Astrocyte (in vitro differentiated cells and primary cell): ENCODE measurements around the gene MAP2K2. TPM values are rescaled to one million over a fixed set of nuclear protein-coding genes. Genes with fewer than 3 reads are reported as not detected.

ENCODE experiments used
- DNase-seq: peaks from one replicate; pipeline ENCODE4 v3.0.0-alpha.2; 2010; ENCODE audit warnings: low read depth
- FAIRE-seq: peaks from 2 replicates; lab custom pipeline; 2011; peaks lifted over from hg19 to GRCh38; lab: Jason Lieb, UNC
- H2AFZ ChIP-seq: 2 replicates; pipeline ENCODE4 v1.6.0; 2012; ENCODE audit warnings: low read depth, low read length, inconsistent platforms
- H3K27ac ChIP-seq: 2 replicates; pipeline ENCODE4 v1.5.1; 2011; ENCODE audit warnings: low read depth, low read length, inconsistent platforms
- H3K27me3 ChIP-seq: 2 replicates; pipeline ENCODE4 v1.6.0; 2011; ENCODE audit warnings: low read length, inconsistent platforms; ENCODE audit not compliant: insufficient read depth
- H3K36me3 ChIP-seq: 2 replicates; pipeline ENCODE4 v1.5.1; 2011; ENCODE audit warnings: low read length, inconsistent platforms; ENCODE audit not compliant: insufficient read depth
- H3K4me1 ChIP-seq: 2 replicates; pipeline ENCODE4 v1.5.1; 2011; ENCODE audit warnings: low read length, inconsistent platforms; ENCODE audit not compliant: insufficient read depth
- H3K4me2 ChIP-seq: 2 replicates; pipeline ENCODE4 v1.6.0; 2012; ENCODE audit warnings: low read length, inconsistent platforms
- H3K4me3 ChIP-seq: 2 replicates; pipeline ENCODE4 v1.5.1; 2011; ENCODE audit warnings: low read depth, mild to moderate bottlenecking, low read length, inconsistent platforms; ENCODE audit not compliant: insufficient read depth
- H3K79me2 ChIP-seq: 2 replicates; pipeline ENCODE4 v1.6.0; 2012; ENCODE audit warnings: mild to moderate bottlenecking, low read length, inconsistent platforms; ENCODE audit not compliant: insufficient read depth
- H3K9ac ChIP-seq: 2 replicates; pipeline ENCODE4 v1.6.0; 2012; ENCODE audit warnings: mild to moderate bottlenecking, low read length, inconsistent platforms
- H3K9me3 ChIP-seq: 2 replicates; pipeline ENCODE4 v1.5.1; 2012; ENCODE audit warnings: low read depth, mild to moderate bottlenecking, low read length, inconsistent platforms; ENCODE audit not compliant: insufficient read depth
- H4K20me1 ChIP-seq: 2 replicates; pipeline ENCODE4 v1.6.0; 2012; ENCODE audit warnings: low read length, inconsistent platforms; ENCODE audit not compliant: insufficient read depth
- H3K27ac Mint-ChIP-seq: one replicate; pipeline ENCODE4 v1.8.0; 2021; ENCODE audit warnings: mild to moderate bottlenecking, mixed read lengths; ENCODE audit not compliant: unreplicated experiment
- H3K27me3 Mint-ChIP-seq: one replicate; pipeline ENCODE4 v1.8.0; 2021; ENCODE audit warnings: low read depth, mixed read lengths; ENCODE audit not compliant: unreplicated experiment
- H3K36me3 Mint-ChIP-seq: one replicate; pipeline ENCODE4 v1.8.0; 2021; ENCODE audit warnings: low read depth, mixed read lengths; ENCODE audit not compliant: unreplicated experiment
- H3K4me1 Mint-ChIP-seq: one replicate; pipeline ENCODE4 v1.8.0; 2021; ENCODE audit warnings: low read depth, mixed read lengths; ENCODE audit not compliant: unreplicated experiment
- H3K4me3 Mint-ChIP-seq: one replicate; pipeline ENCODE4 v1.8.0; 2021; ENCODE audit warnings: mild to moderate bottlenecking, moderate library complexity, mixed read lengths; ENCODE audit not compliant: unreplicated experiment
- H3K9me3 Mint-ChIP-seq: one replicate; pipeline ENCODE4 v1.8.0; 2021; ENCODE audit warnings: mild to moderate bottlenecking, mixed read lengths; ENCODE audit not compliant: unreplicated experiment
- CTCF ChIP-seq: IDR thresholded peaks from 2 replicates; pipeline ENCODE4 v1.5.1; 2011; ENCODE audit warnings: low read depth, mild to moderate bottlenecking, inconsistent platforms, low read length, moderate library complexity; ENCODE audit not compliant: insufficient read depth
- EZH2 ChIP-seq: IDR thresholded peaks from 2 replicates; pipeline ENCODE4 v1.6.1; 2012; ENCODE audit warnings: mild to moderate bottlenecking, low read length, inconsistent platforms; ENCODE audit not compliant: insufficient read depth
- total RNA-seq: library from RNA; stranded (reverse); gene quantifications from 2 replicates; pipeline ENCODE4 v1.2.1, GENCODE V29; 2021

Gene MAP2K2
- total RNA-seq, 1 donor from 2014 or later = 190 TPM

- no peak overlapping the region for H3K4me3 Mint-ChIP-seq
- no peak for FAIRE-seq
- TF ChIP-seq CTCF (no peak), EZH2 (no peak)
Measured at GRCh38 chr19:4121273-4121612, 2.7 kb downstream of the MAP2K2 start.

GRCh38 chr19:4120559-4121272, 3.2 kb downstream of the MAP2K2 start:
- no peak overlapping the region for H3K27ac Mint-ChIP-seq
- no peak for FAIRE-seq
- H3K27ac ChIP-seq = no peak overlapping the region
- peaks cover 16% of the 10 kb centered on the region for H3K4me1 ChIP-seq
- peak; percentile 54 for DNase-seq
- peak overlapping the region; percentile 41 for H3K4me2 ChIP-seq
- no peaks in the 10 kb centered on the region for H3K9me3 Mint-ChIP-seq
- H3K4me3 ChIP-seq = no peak overlapping the region
- TF ChIP-seq EZH2 (no peak), CTCF (no peak)
- H2AFZ ChIP-seq = no peak overlapping the region
- H3K36me3 Mint-ChIP-seq = peaks cover 2% of the 10 kb centered on the region
- H3K27me3 Mint-ChIP-seq = no peaks in the 10 kb centered on the region
- peaks cover 10% of the 10 kb centered on the region for H3K4me1 Mint-ChIP-seq
- H4K20me1 ChIP-seq = peaks cover 67% of the 10 kb centered on the region
- peaks cover 67% of the 10 kb centered on the region for H3K79me2 ChIP-seq
- no peaks in the 10 kb centered on the region for H3K9me3 ChIP-seq
- H3K4me3 Mint-ChIP-seq = peak overlapping the region; percentile 47
- H3K9ac ChIP-seq = no peak overlapping the region
- H3K27me3 ChIP-seq = no peaks in the 10 kb centered on the region
- peaks cover 7% of the 10 kb centered on the region for H3K36me3 ChIP-seq

More at GRCh38 chr19:4121273-4121612, 2.7 kb downstream of the MAP2K2 start:
- H3K4me3 ChIP-seq = no peak overlapping the region
- H3K27ac Mint-ChIP-seq = no peak overlapping the region
- H3K9me3 Mint-ChIP-seq = no peaks in the 10 kb centered on the region
- peak overlapping the region; percentile 41 for H3K4me2 ChIP-seq
- no peak for DNase-seq
- H3K27me3 ChIP-seq = no peaks in the 10 kb centered on the region
- H3K36me3 Mint-ChIP-seq = peaks cover 2% of the 10 kb centered on the region
- no peak overlapping the region for H2AFZ ChIP-seq
- peaks cover 63% of the 10 kb centered on the region for H3K79me2 ChIP-seq
- H3K9ac ChIP-seq = no peak overlapping the region
- H4K20me1 ChIP-seq = peaks cover 63% of the 10 kb centered on the region
- H3K27ac ChIP-seq = no peak overlapping the region
- H3K4me1 Mint-ChIP-seq = peaks cover 10% of the 10 kb centered on the region
- no peaks in the 10 kb centered on the region for H3K9me3 ChIP-seq
- H3K36me3 ChIP-seq = peaks cover 7% of the 10 kb centered on the region
- no peaks in the 10 kb centered on the region for H3K27me3 Mint-ChIP-seq
- peaks cover 16% of the 10 kb centered on the region for H3K4me1 ChIP-seq

- Histone ChIP-seq H3K27ac (no peak overlapping the region), H3K79me2 (peaks cover 74% of the 10 kb centered on the region), H3K4me3 (no peak overlapping the region), H3K9me3 (no peaks in the 10 kb centered on the region), H3K27me3 (no peaks in the 10 kb centered on the region), H2AFZ (no peak overlapping the region), H3K36me3 (peaks cover 7% of the 10 kb centered on the region), H3K4me1 (peaks cover 16% of the 10 kb centered on the region), H3K4me2 (no peak overlapping the region), H3K9ac (no peak overlapping the region), H4K20me1 (peaks cover 75% of the 10 kb centered on the region)
- peak overlapping the region; percentile 19 for H3K27ac Mint-ChIP-seq
- DNase-seq = no peak
- FAIRE-seq = no peak
- TF ChIP-seq EZH2 (no peak), CTCF (no peak)
- no peaks in the 10 kb centered on the region for H3K27me3 Mint-ChIP-seq
- H3K4me3 Mint-ChIP-seq = no peak overlapping the region
- H3K9me3 Mint-ChIP-seq = no peaks in the 10 kb centered on the region
- H3K36me3 Mint-ChIP-seq = peaks cover 4% of the 10 kb centered on the region
- peaks cover 10% of the 10 kb centered on the region for H3K4me1 Mint-ChIP-seq
Measured at GRCh38 chr19:4119763-4120162, 4.2 kb downstream of the MAP2K2 start.
